ENCODE data around the gene HOXB13.

The HOXB13 gene

DNA sequence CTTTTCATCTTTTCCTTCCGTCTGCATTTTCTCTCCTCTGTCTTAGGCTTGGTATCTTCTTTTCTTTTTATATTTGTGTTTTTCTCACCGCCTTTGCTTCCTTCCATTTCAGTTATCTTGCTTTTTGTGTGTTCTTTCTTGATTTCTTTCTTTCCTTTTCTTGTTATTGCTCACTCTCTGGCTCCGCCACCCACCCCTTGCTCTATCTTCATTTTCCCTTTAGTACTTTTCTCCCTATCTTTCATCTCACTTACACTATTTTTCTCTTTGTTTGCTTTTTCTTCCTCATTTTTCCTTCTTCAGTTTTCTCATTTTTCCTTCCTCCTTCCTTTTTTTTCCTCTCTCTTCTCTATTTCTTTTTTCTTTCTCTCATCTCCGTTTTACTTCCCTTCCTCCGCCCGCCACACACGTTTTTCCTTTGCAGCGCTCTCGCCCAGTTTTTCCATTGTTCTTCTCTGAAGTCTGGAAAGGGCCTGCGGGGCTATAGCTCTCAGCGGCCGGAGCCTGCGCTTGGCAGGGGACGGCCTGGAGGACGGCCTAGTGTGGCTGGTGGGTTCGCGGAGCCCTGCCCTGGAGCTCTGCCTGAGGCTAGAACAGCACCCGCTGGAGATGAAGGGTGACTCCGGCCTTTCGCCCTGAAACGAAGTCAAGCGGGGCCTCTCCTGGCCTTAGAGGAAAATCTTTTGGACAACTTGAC is 5.2 kb upstream of the HOXB13 start:
- no peak overlapping the region for H3K4me3 ChIP-seq (replicated peaks; ENCODE audit: low read depth, low read length)

DNA sequence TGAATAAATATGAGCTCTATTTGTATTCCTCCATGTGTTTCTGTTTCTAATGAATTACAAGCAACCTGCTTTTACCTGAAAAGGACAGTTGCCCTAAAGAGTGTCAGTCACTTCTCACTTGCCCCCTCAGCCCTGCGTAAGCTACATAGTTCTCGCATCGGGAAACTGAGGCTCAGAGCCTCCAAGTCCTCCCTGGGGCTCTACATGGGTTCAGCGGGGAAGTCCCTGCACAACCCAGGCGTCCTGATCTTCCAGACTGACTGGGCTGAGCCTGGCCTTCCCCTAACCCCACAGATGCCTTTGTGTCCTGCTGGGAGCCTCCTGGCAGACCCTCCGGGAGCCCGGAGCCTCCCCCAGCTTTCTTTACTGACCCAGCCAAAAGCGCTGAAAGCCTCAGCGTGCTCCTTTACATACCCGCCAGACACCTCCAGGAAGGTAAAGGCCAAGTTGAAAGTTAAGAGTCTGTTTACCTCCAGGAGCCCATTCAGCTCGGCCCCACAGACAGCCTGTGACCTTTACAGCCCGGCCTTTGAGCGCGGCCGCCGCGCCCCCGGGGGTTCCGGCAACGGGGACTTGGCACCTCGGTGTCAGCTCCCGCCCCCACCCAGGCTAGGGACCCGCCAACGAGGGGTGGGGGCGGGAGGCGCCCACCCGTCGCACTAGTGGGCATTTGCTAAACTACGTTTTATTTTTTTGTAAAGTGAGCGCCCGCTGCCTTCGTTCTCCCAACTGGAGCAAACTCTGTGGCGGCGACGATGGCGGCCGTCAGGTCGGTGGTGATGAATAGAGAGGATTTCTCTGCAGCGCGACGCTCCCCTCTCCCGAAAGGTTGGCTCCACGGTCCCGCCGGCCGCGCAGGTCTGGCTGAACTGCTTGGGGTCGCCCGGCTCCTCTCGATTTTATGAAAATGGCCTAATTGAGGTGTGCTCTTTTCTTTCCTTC is 4.4 kb upstream of the HOXB13 start:
- no peak for TF ChIP-seq CTCF (IDR thresholded peaks at IDR 0.05; ENCODE audit: low read depth, low read length, missing control alignments)
- no peak for DNase-seq (ENCODE audit: extremely low read depth, low read depth)
- H3K4me3 ChIP-seq (replicated peaks; ENCODE audit: low read depth, low read length): no peak overlapping the region

More for the DNA sequence above, 5.2 kb upstream of the HOXB13 start:
- DNase-seq (ENCODE audit: extremely low read depth, low read depth): no peak
- no peak for TF ChIP-seq CTCF (IDR thresholded peaks at IDR 0.05; ENCODE audit: low read depth, low read length, missing control alignments)

GRCh38 chr17:48731355-48731754 is 2.8 kb upstream of the HOXB13 start:
- no peak for DNase-seq (ENCODE audit: extremely low read depth, low read depth)
- no peak overlapping the region for H3K4me3 ChIP-seq (replicated peaks; ENCODE audit: low read depth, low read length)
- no peak for TF ChIP-seq CTCF (IDR thresholded peaks at IDR 0.05; ENCODE audit: low read depth, low read length, missing control alignments)

DNA sequence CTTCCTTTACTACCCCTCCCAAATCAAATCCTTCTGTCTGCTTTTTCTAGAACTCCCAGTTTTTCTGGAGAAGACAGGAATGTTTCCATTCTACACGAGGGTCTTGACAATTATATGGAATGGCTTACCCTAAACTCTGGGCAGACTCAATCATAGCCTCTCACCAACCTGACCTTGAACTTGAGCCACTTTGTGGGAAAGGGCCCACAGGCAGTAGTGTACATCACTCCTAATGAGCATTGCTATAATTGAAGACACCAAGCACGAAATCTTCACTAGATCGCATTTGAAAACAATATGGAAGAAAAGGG is 1.6 kb upstream of the HOXB13 start:
- TF ChIP-seq CTCF (IDR thresholded peaks at IDR 0.05; ENCODE audit: low read depth, low read length, missing control alignments): no peak
- H3K4me3 ChIP-seq (replicated peaks; ENCODE audit: low read depth, low read length): no peak overlapping the region
- DNase-seq (ENCODE audit: extremely low read depth, low read depth): no peak

GRCh38 chr17:48729335-48730239 is 1.0 kb upstream of the HOXB13 start:
- no peak for TF ChIP-seq CTCF (IDR thresholded peaks at IDR 0.05; ENCODE audit: low read depth, low read length, missing control alignments)
- H3K4me3 ChIP-seq (replicated peaks; ENCODE audit: low read depth, low read length): no peak overlapping the region
- DNase-seq (ENCODE audit: extremely low read depth, low read depth): no peak

- no peak overlapping the region for H3K4me3 ChIP-seq (replicated peaks; ENCODE audit: low read depth, low read length)
- DNase-seq (ENCODE audit: extremely low read depth, low read depth): no peak
Measured at GRCh38 chr17:48727415-48728175, 955 bp downstream of the HOXB13 start.

More at GRCh38 chr17:48727415-48728175, 955 bp downstream of the HOXB13 start:
- no peak for TF ChIP-seq CTCF (IDR thresholded peaks at IDR 0.05; ENCODE audit: low read depth, low read length, missing control alignments)

All from HFF-Myc (cell line).